IPS-18a (cell line): ENCODE results near the gene ECM1.

ENCODE experiments used
- H3K27ac ChIP-seq: one replicate; pipeline ENCODE4 v1.5.1; 2013; ENCODE audit warnings: low read length
- H3K27me3 ChIP-seq: one replicate; pipeline ENCODE4 v1.6.1; 2013; ENCODE audit warnings: mild to moderate bottlenecking, low read length; ENCODE audit not compliant: control insufficient read depth, insufficient read depth
- H3K36me3 ChIP-seq: one replicate; pipeline ENCODE4 v1.6.1; 2013; ENCODE audit warnings: low read depth, low read length; ENCODE audit not compliant: control insufficient read depth
- H3K4me1 ChIP-seq: one replicate; pipeline ENCODE4 v1.6.1; 2013; ENCODE audit warnings: low read depth, low read length; ENCODE audit not compliant: control insufficient read depth
- H3K4me3 ChIP-seq: one replicate; pipeline ENCODE4 v1.5.1; 2013; ENCODE audit warnings: low read length
- H3K9ac ChIP-seq: one replicate; pipeline ENCODE4 v1.6.1; 2013; ENCODE audit warnings: mild to moderate bottlenecking, low read length, moderate library complexity
- H3K9me3 ChIP-seq: one replicate; pipeline ENCODE4 v1.6.1; 2013; ENCODE audit warnings: low read depth, low read length; ENCODE audit not compliant: control insufficient read depth

ECM1 gene

GRCh38 chr1:150532860-150533259 lies 25.0 kb downstream of the ECM1 start:
- Histone ChIP-seq H3K4me1 (peaks cover under 1% of the 10 kb centered on the region), H3K9ac (no peak overlapping the region), H3K27me3 (no peaks in the 10 kb centered on the region), H3K36me3 (no peaks in the 10 kb centered on the region), H3K4me3 (no peak overlapping the region), H3K9me3 (no peaks in the 10 kb centered on the region), H3K27ac (no peak overlapping the region)

- Histone ChIP-seq H3K4me3 (no peak overlapping the region), H3K27me3 (no peaks in the 10 kb centered on the region), H3K9me3 (no peaks in the 10 kb centered on the region), H3K36me3 (no peaks in the 10 kb centered on the region), H3K4me1 (peaks cover 8% of the 10 kb centered on the region), H3K9ac (no peak overlapping the region), H3K27ac (no peak overlapping the region)
Measured at GRCh38 chr1:150534002-150534401, 26.1 kb downstream of the ECM1 start.

GRCh38 chr1:150535511-150536287 lies 27.8 kb downstream of the ECM1 start:
- Histone ChIP-seq H3K9ac (no peak overlapping the region), H3K9me3 (no peaks in the 10 kb centered on the region), H3K27me3 (no peaks in the 10 kb centered on the region), H3K27ac (no peak overlapping the region), H3K36me3 (no peaks in the 10 kb centered on the region), H3K4me1 (peaks cover 8% of the 10 kb centered on the region), H3K4me3 (no peak overlapping the region)

- H3K9ac ChIP-seq: no peak overlapping the region
Measured at GRCh38 chr1:150536836-150537731, 29.2 kb downstream of the ECM1 start.

GRCh38 chr1:150537732-150538684 lies 30.1 kb downstream of the ECM1 start:
- Histone ChIP-seq H3K27ac (no peak overlapping the region), H3K9ac (peak overlapping the region; percentile 17), H3K27me3 (no peaks in the 10 kb centered on the region), H3K9me3 (no peaks in the 10 kb centered on the region), H3K4me3 (no peak overlapping the region), H3K4me1 (peaks cover 8% of the 10 kb centered on the region), H3K36me3 (no peaks in the 10 kb centered on the region)

More at GRCh38 chr1:150536836-150537731, 29.2 kb downstream of the ECM1 start:
- H3K4me1 ChIP-seq: peaks cover 8% of the 10 kb centered on the region
- H3K4me3 ChIP-seq: no peak overlapping the region
- no peaks in the 10 kb centered on the region for H3K27me3 ChIP-seq
- H3K36me3 ChIP-seq: no peaks in the 10 kb centered on the region
- no peak overlapping the region for H3K27ac ChIP-seq
- no peaks in the 10 kb centered on the region for H3K9me3 ChIP-seq

GRCh38 chr1:150543500-150544143 lies 35.7 kb downstream of the ECM1 start:
- no peaks in the 10 kb centered on the region for H3K36me3 ChIP-seq
- no peak overlapping the region for H3K27ac ChIP-seq
- no peak overlapping the region for H3K4me3 ChIP-seq
- H3K9ac ChIP-seq: no peak overlapping the region
- H3K4me1 ChIP-seq: peaks cover under 1% of the 10 kb centered on the region
- H3K9me3 ChIP-seq: no peaks in the 10 kb centered on the region
- H3K27me3 ChIP-seq: peaks cover 10% of the 10 kb centered on the region

GRCh38 chr1:150544204-150544603 lies 36.3 kb downstream of the ECM1 start:
- Histone ChIP-seq H3K27ac (no peak overlapping the region), H3K9ac (no peak overlapping the region), H3K4me3 (no peak overlapping the region), H3K9me3 (no peaks in the 10 kb centered on the region), H3K36me3 (no peaks in the 10 kb centered on the region), H3K27me3 (peaks cover 13% of the 10 kb centered on the region), H3K4me1 (no peaks in the 10 kb centered on the region)

- no peaks in the 10 kb centered on the region for H3K4me1 ChIP-seq
- no peak overlapping the region for H3K27ac ChIP-seq
- no peak overlapping the region for H3K9ac ChIP-seq
- H3K9me3 ChIP-seq: no peaks in the 10 kb centered on the region
- peaks cover 21% of the 10 kb centered on the region for H3K27me3 ChIP-seq
- H3K4me3 ChIP-seq: no peak overlapping the region
- H3K36me3 ChIP-seq: no peaks in the 10 kb centered on the region
Measured at GRCh38 chr1:150545486-150546032, 37.6 kb downstream of the ECM1 start.

GRCh38 chr1:150546294-150546937 lies 38.5 kb downstream of the ECM1 start:
- no peaks in the 10 kb centered on the region for H3K36me3 ChIP-seq
- no peak overlapping the region for H3K4me3 ChIP-seq
- no peak overlapping the region for H3K27ac ChIP-seq
- no peak overlapping the region for H3K9ac ChIP-seq
- H3K27me3 ChIP-seq: peaks cover 21% of the 10 kb centered on the region
- H3K9me3 ChIP-seq: no peaks in the 10 kb centered on the region
- no peaks in the 10 kb centered on the region for H3K4me1 ChIP-seq

GRCh38 chr1:150548324-150548631 lies 40.4 kb downstream of the ECM1 start:
- Histone ChIP-seq H3K9me3 (no peaks in the 10 kb centered on the region), H3K27ac (no peak overlapping the region), H3K27me3 (peaks cover 21% of the 10 kb centered on the region), H3K9ac (no peak overlapping the region), H3K4me3 (peak overlapping the region; percentile 52), H3K4me1 (peaks cover 6% of the 10 kb centered on the region), H3K36me3 (no peaks in the 10 kb centered on the region)
